Parathyroid adenoma (tissue), 2 donors: ENCODE measurements around the gene NSG1.

ENCODE experiments used
- H2AFZ ChIP-seq: fragments of 300-600 bp; sonication (generic); one replicate; pipeline ENCODE4 v1.7.0; 2017; ENCODE audit warnings: antibody characterized with exemption, mild to moderate bottlenecking
- H3K27ac ChIP-seq: fragments of 300-600 bp; sonication (generic); one replicate; pipeline ENCODE4 v1.7.0; 2017
- H3K27me3 ChIP-seq: fragments of 300-600 bp; sonication (generic); one replicate; pipeline ENCODE4 v1.7.0; 2017; ENCODE audit warnings: low read length; ENCODE audit not compliant: control insufficient read depth, insufficient read depth
- H3K36me3 ChIP-seq: fragments of 300-600 bp; sonication (generic); one replicate; pipeline ENCODE4 v1.7.0; 2017; ENCODE audit warnings: low read length; ENCODE audit not compliant: control insufficient read depth, insufficient read depth
- H3K4me1 ChIP-seq: fragments of 300-600 bp; sonication (generic); one replicate; pipeline ENCODE4 v1.7.0; 2017; ENCODE audit warnings: control low read depth
- H3K4me2 ChIP-seq: fragments of 300-600 bp; sonication (generic); one replicate; pipeline ENCODE4 v1.7.0; 2017; ENCODE audit warnings: low read length
- H3K4me3 ChIP-seq: fragments of 300-600 bp; sonication (generic); one replicate; pipeline ENCODE4 v1.7.0; 2017; ENCODE audit warnings: low read depth, low read length
- H3K79me2 ChIP-seq: fragments of 300-600 bp; sonication (generic); one replicate; pipeline ENCODE4 v1.7.0; 2017; ENCODE audit warnings: control low read depth
- H3K9ac ChIP-seq: fragments of 300-600 bp; sonication (generic); one replicate; pipeline ENCODE4 v1.7.0; 2017; ENCODE audit warnings: mild to moderate bottlenecking
- H3K9me3 ChIP-seq: fragments of 300-600 bp; sonication (generic); one replicate; pipeline ENCODE4 v1.7.0; 2017; ENCODE audit warnings: low read length; ENCODE audit not compliant: control insufficient read depth
- TF ChIP-seq, protein P1 (sequence below): fragments of 300-600 bp; sonication (generic); IDR thresholded peaks from one replicate; pipeline ENCODE4 v1.7.0; 2017; ENCODE audit warnings: antibody characterized with exemption, mild to moderate bottlenecking
- donor health status: primary hyperparathyroidism.

Gene NSG1

DNA sequence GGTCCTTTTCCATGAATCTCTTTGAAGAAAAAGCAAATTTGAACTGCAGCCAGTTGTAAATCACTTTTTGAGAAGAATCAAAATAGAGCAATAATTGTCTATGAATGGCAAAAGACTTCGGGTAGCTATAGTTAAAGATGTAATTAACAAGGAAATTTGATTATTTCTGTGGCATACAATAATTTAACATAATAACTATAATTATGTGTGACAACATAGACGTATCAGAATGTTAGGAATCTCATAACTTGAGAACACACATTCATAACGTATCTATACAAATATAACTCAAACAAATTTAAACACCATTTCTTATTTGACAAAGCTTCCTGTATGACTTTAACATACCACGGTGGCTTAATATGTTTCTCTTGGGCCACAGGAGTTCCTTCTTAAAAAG is 36.0 kb upstream of the NSG1 start:
- no peaks in the 10 kb centered on the region for H3K27me3 ChIP-seq
- no peak overlapping the region for H3K27ac ChIP-seq

DNA sequence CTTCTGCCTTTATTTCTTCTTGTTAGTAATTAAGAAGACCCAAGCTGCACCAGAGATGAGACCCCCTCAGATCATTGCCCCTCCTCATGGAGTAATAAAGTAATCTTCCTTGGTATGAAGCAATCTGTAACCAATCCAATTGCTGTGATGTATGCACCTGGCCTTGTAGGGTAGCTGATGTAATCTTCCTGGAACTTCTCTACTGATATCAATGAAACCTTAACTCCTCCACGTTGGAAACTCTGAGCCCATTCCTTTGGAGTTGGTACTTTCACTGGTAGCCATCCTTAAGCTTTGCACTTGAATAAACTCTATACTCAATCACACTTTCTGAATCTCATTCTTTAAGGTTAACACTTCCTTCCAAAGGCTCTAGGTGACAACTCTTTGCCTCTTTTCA is 31.6 kb upstream of the NSG1 start:
- Histone ChIP-seq H3K36me3 (no peaks in the 10 kb centered on the region), H2AFZ (no peak overlapping the region), H3K27ac (no peak overlapping the region), H3K4me2 (no peak overlapping the region), H3K79me2 (no peaks in the 10 kb centered on the region), H3K4me1 (no peaks in the 10 kb centered on the region), H3K9me3 (no peaks in the 10 kb centered on the region), H3K9ac (no peak overlapping the region), H3K4me3 (no peak overlapping the region), H3K27me3 (no peaks in the 10 kb centered on the region)
- TF ChIP-seq, protein P1, sequence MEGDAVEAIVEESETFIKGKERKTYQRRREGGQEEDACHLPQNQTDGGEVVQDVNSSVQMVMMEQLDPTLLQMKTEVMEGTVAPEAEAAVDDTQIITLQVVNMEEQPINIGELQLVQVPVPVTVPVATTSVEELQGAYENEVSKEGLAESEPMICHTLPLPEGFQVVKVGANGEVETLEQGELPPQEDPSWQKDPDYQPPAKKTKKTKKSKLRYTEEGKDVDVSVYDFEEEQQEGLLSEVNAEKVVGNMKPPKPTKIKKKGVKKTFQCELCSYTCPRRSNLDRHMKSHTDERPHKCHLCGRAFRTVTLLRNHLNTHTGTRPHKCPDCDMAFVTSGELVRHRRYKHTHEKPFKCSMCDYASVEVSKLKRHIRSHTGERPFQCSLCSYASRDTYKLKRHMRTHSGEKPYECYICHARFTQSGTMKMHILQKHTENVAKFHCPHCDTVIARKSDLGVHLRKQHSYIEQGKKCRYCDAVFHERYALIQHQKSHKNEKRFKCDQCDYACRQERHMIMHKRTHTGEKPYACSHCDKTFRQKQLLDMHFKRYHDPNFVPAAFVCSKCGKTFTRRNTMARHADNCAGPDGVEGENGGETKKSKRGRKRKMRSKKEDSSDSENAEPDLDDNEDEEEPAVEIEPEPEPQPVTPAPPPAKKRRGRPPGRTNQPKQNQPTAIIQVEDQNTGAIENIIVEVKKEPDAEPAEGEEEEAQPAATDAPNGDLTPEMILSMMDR: no peak

More for the DNA sequence above, 36.0 kb upstream of the NSG1 start:
- TF ChIP-seq, protein P1: no peak
- Histone ChIP-seq H3K9me3 (no peaks in the 10 kb centered on the region), H3K79me2 (no peaks in the 10 kb centered on the region), H3K4me2 (no peak overlapping the region), H2AFZ (no peak overlapping the region), H3K4me1 (no peaks in the 10 kb centered on the region), H3K36me3 (no peaks in the 10 kb centered on the region), H3K9ac (no peak overlapping the region), H3K4me3 (no peak overlapping the region)

DNA sequence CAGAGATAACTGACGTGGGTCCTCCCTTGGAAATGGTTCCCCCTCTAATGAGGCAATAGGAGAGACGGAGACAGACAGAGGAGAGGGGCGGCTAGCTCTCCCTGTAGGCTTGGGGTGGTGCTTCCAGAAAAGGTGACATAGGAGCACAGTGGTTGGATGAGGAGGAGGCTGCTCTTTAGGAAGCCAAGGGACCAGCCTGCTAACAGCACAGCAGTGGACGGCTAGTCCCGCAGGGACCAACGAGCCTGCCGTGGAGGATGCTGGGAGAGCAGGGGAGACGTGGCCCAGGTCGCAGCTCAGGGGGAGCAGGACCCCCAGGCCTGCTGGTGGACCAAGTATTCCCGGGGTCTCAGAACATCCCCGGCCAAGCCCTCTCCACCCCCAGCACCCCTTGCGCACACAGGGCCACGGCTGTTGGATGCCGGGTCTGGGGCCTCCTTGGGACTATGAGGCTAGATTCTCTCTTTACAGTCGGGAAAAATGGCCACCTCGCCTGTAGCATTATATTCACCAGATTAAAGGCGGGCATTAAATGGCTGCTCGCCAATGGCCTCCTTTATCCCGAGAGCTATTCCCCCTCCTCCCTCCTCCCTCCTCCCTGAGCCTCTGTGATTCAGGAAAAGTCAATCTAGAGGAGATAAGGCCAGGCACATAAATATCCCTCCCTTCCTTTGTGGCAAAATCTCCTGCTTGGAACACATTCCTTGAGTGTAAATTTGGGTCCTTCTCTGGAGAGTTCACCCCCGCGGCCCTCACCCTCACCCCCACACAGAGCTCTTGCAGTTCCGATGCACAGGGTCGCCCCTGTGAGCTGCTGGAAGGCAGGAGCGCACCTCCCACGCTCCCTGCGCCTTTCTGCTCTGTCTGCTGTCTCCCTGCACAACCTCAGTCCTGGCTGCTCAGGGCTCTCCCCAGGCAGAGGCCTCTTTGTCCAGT is 30.5 kb upstream of the NSG1 start:
- H3K4me3 ChIP-seq: no peak overlapping the region
- H3K4me2 ChIP-seq: no peak overlapping the region
- H3K27me3 ChIP-seq: no peaks in the 10 kb centered on the region
- H3K9me3 ChIP-seq: no peaks in the 10 kb centered on the region
- no peak overlapping the region for H2AFZ ChIP-seq
- no peak overlapping the region for H3K9ac ChIP-seq
- TF ChIP-seq, protein P1: no peak
- H3K4me1 ChIP-seq: no peaks in the 10 kb centered on the region
- H3K27ac ChIP-seq: no peak overlapping the region
- no peaks in the 10 kb centered on the region for H3K36me3 ChIP-seq
- H3K79me2 ChIP-seq: no peaks in the 10 kb centered on the region

DNA sequence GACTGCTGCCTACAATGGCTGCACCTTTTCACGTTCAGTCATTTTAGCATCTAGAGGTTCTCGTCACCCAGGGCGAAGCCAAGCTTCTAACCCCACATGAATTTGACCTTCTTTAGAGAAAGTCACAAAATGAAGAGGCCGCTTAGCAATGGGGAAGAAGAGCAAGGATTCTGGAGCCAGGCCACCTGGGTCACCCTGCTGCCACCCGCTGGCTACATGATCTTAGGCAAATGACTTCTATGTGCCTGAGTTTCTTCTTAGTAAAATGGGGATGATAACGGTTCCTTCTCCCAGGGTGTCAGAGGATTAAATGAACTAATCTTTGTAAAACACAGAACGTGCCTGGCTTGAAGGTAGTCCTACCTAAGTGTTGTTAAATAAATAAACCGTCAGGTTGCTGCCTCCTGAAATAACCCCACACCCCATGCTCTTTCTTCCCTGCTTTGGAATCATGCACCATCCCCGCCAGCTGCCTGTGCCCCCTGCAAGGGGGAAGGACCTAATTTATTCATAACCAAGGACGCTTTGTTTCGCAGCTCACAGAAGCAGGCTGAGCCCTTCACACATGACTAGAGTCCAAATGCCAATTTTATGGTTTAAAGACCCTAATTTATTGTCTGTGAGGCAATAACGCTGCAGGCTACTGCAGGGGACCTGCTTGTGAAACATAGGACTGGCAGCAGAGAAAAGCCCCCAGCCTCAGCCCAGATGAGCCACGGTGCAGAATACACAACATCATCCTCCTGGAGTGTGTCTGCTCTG is 28.6 kb upstream of the NSG1 start:
- H3K36me3 ChIP-seq: no peaks in the 10 kb centered on the region
- no peaks in the 10 kb centered on the region for H3K27me3 ChIP-seq
- H3K4me3 ChIP-seq: no peak overlapping the region
- H3K9ac ChIP-seq: no peak overlapping the region
- TF ChIP-seq, protein P1: no peak
- H3K27ac ChIP-seq: no peak overlapping the region
- no peaks in the 10 kb centered on the region for H3K9me3 ChIP-seq
- H3K4me1 ChIP-seq: no peaks in the 10 kb centered on the region
- no peak overlapping the region for H3K4me2 ChIP-seq
- no peak overlapping the region for H2AFZ ChIP-seq
- H3K79me2 ChIP-seq: no peaks in the 10 kb centered on the region
